Measurements from ENCODE around the gene TMEM108.
A peak's percentile ranks its signal among the peaks of the same experiment; 100 is the strongest.

TMEM108 gene

DNA sequence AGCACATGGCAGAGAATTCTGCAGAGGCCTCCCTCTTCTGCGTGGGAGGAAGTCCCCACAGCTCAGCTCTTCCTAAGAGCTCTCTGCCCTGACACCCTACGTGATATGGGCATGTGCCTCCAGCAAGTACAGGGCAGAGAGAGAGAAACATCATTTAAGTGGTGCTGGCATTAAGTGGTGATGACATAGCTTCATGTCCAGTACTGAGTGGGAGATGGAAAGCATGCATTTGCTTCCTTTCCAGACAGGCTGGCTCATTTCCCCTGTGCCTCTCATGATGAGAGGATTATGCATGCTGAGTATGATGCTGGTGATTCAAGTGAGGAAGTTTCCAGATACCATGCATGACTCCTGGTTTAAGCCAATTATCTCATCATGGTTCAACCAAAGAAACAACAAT is 388.5 kb downstream of the TMEM108 start:
- no peaks in the 10 kb centered on the region for H3K27me3 ChIP-seq (replicated peaks; ENCODE audit: control insufficient read depth, insufficient read depth, low read length)
- no peak overlapping the region for H3K4me3 ChIP-seq (replicated peaks; ENCODE audit: low read depth, low read length)
- TF ChIP-seq, protein P1, sequence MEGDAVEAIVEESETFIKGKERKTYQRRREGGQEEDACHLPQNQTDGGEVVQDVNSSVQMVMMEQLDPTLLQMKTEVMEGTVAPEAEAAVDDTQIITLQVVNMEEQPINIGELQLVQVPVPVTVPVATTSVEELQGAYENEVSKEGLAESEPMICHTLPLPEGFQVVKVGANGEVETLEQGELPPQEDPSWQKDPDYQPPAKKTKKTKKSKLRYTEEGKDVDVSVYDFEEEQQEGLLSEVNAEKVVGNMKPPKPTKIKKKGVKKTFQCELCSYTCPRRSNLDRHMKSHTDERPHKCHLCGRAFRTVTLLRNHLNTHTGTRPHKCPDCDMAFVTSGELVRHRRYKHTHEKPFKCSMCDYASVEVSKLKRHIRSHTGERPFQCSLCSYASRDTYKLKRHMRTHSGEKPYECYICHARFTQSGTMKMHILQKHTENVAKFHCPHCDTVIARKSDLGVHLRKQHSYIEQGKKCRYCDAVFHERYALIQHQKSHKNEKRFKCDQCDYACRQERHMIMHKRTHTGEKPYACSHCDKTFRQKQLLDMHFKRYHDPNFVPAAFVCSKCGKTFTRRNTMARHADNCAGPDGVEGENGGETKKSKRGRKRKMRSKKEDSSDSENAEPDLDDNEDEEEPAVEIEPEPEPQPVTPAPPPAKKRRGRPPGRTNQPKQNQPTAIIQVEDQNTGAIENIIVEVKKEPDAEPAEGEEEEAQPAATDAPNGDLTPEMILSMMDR (IDR thresholded peaks at IDR 0.05; ENCODE audit: insufficient read depth, low read length, poor library complexity, severe bottlenecking), result no peak
- no peak for DNase-seq (ENCODE audit: extremely low read depth, insufficient read length)
- H3K36me3 ChIP-seq (ENCODE audit: control insufficient read depth, insufficient read depth, low read length), result no peaks in the 10 kb centered on the region

DNA sequence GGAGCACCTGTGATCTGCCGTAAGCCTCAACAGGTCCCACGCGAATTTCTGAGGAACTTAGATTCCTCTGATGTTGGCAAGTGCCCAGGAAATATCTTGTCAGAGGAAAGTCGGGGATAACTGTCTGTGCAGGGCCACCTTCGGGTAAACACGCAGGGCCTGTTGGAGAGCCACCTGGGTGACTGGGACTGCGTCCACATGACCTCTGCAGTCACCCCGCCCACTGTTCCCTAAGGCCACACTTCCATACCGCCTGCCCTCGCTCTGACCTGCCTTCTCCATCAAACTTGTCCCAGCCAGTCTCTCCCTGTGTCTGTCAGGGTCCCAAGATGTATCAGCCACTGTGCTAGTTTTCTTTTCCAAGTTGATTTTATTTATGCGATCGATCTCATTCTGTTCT is 390.4 kb downstream of the TMEM108 start:
- H3K36me3 ChIP-seq (ENCODE audit: control insufficient read depth, insufficient read depth, low read length), result no peaks in the 10 kb centered on the region
- no peaks in the 10 kb centered on the region for H3K27me3 ChIP-seq (replicated peaks; ENCODE audit: control insufficient read depth, insufficient read depth, low read length)
- no peak for DNase-seq (ENCODE audit: extremely low read depth, insufficient read length)
- TF ChIP-seq, protein P1 (IDR thresholded peaks at IDR 0.05; ENCODE audit: insufficient read depth, low read length, poor library complexity, severe bottlenecking), result no peak
- no peak overlapping the region for H3K4me3 ChIP-seq (replicated peaks; ENCODE audit: low read depth, low read length)

DNA sequence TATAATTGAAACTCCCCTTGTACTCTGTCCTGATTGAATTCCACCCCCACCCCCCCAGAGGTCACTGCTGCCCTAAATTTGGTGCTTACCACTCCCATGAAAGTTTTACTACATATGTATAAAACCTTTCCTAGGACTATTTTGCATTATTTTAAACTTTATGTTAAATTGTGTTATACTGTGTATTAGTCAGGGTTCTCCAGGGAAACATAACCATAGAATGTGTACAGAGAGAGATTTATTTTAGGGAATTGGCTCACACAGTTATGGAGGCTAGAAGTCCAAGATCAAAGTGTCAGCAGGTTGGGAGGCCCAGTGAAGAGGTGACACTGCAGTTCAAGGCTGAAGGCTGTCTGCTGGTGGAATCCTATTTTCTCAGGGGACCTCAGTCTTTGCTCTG is 390.9 kb downstream of the TMEM108 start:
- TF ChIP-seq, protein P1 (IDR thresholded peaks at IDR 0.05; ENCODE audit: insufficient read depth, low read length, poor library complexity, severe bottlenecking), result no peak
- Histone ChIP-seq H3K36me3 (ENCODE audit: control insufficient read depth, insufficient read depth, low read length) (no peaks in the 10 kb centered on the region), H3K4me3 (replicated peaks; ENCODE audit: low read depth, low read length) (no peak overlapping the region), H3K27me3 (replicated peaks; ENCODE audit: control insufficient read depth, insufficient read depth, low read length) (no peaks in the 10 kb centered on the region)
- no peak for DNase-seq (ENCODE audit: extremely low read depth, insufficient read length)

DNA sequence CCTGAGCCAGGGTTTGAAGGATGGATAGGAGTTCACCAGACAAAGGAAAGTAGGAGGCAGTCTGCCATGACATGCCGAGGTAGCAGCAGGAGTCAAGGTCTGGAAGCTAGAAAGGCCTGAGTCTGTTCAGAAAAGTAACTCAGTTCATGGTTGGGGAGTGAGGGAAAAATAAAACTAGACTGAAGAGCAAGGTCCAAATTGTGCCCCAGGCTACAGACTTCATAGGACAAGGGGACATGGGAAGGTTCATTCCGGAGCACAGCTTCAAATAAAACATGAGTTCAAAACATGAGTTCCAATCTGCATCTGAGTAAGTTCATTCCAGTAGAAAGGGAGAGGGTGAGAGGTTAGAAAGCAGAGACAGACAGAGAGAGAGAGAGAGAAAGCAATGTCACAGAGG is 401.4 kb downstream of the TMEM108 start:
- TF ChIP-seq, protein P1 (IDR thresholded peaks at IDR 0.05; ENCODE audit: insufficient read depth, low read length, poor library complexity, severe bottlenecking), result no peak
- no peaks in the 10 kb centered on the region for H3K27me3 ChIP-seq (replicated peaks; ENCODE audit: control insufficient read depth, insufficient read depth, low read length)
- H3K36me3 ChIP-seq (ENCODE audit: control insufficient read depth, insufficient read depth, low read length), result no peaks in the 10 kb centered on the region
- no peak for DNase-seq (ENCODE audit: extremely low read depth, insufficient read length)
- H3K4me3 ChIP-seq (replicated peaks; ENCODE audit: low read depth, low read length), result no peak overlapping the region

DNA sequence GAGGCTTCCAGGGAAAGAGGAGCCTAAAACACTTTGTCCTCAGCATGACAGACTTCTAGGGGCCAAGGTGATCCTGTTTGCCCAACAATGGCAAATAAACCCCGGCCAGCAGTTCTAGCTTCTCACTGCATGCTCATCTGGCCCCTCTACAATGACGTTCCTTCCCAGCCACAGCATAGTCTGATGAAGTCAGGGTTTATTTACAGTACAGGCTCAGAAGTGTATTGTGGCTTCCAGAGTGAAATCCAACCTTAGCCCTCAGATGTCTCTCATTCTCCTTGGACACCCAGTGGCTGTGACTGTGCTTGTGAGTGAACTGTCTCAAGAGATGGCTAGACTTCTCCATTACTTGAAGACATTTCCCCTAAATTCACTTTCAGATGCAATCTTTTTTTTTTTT is 402.5 kb downstream of the TMEM108 start:
- no peak for DNase-seq (ENCODE audit: extremely low read depth, insufficient read length)
- H3K36me3 ChIP-seq (ENCODE audit: control insufficient read depth, insufficient read depth, low read length), result no peaks in the 10 kb centered on the region
- TF ChIP-seq, protein P1 (IDR thresholded peaks at IDR 0.05; ENCODE audit: insufficient read depth, low read length, poor library complexity, severe bottlenecking), result no peak
- H3K27me3 ChIP-seq (replicated peaks; ENCODE audit: control insufficient read depth, insufficient read depth, low read length), result no peaks in the 10 kb centered on the region
- no peak overlapping the region for H3K4me3 ChIP-seq (replicated peaks; ENCODE audit: low read depth, low read length)

DNA sequence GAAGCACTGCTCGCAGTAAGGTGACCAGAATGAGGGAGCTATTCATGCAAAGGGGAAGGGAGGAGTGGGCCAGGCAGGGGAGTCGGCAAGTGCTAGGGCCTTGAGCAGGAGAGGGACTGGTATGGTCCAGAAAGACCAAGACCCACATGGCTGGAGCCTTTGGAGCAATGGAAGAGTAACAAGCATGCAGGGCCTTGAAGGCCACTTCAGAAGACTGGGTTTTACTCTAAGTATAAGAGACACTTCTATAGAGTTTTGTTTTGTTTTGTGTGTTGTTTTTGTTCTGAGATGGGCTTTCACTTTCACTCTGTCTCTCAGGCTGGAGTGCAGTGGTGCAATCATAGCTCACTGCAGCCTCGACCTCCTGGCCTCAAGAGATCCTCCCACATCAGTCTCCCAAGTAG is 403.7 kb downstream of the TMEM108 start:
- no peaks in the 10 kb centered on the region for H3K27me3 ChIP-seq (replicated peaks; ENCODE audit: control insufficient read depth, insufficient read depth, low read length)
- H3K4me3 ChIP-seq (replicated peaks; ENCODE audit: low read depth, low read length), result peak overlapping the region; percentile 13
- TF ChIP-seq, protein P1 (IDR thresholded peaks at IDR 0.05; ENCODE audit: insufficient read depth, low read length, poor library complexity, severe bottlenecking), result no peak
- DNase-seq (ENCODE audit: extremely low read depth, insufficient read length), result no peak
- no peaks in the 10 kb centered on the region for H3K36me3 ChIP-seq (ENCODE audit: control insufficient read depth, insufficient read depth, low read length)

All from GM06990 (cell line).